ENCODE data around the gene AOPEP.

DNA sequence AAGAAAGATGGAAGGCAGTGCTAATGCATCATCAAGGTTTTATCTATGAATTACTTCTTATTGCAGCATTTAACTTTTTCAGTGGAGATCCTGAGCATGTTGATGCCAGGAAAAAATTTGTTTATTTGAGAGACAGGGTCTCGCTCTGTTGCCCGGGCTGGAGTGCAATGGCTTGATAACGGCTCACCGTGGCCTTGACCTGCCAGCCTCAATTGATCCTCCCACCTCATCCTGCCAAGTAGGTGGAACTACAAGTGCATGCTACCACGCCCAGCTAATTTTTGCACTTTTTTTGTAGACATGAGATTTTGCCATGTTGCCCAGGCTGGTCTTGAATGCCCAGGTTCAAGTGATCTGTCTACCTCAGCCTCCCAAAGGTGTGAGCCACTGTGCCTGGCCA is 47.2 kb downstream of the AOPEP start:
- TF ChIP-seq CEBPB (IDR thresholded peaks at IDR 0.05) (no peak), PHF8 (IDR thresholded peaks at IDR 0.05; ENCODE audit: borderline replicate concordance, low read depth) (no peak), NR3C1 (IDR thresholded peaks at IDR 0.05) (no peak), ESRRA (IDR thresholded peaks at IDR 0.05; ENCODE audit: borderline replicate concordance, low read length) (no peak), SMC3 (IDR thresholded peaks at IDR 0.05) (no peak), BHLHE40 (IDR thresholded peaks at IDR 0.05; ENCODE audit: low read depth, low read length) (no peak), POLR2A (IDR thresholded peaks at IDR 0.05; ENCODE audit: low read length) (no peak), JUNB (IDR thresholded peaks at IDR 0.05) (no peak), MYC (IDR thresholded peaks at IDR 0.05; ENCODE audit: borderline replicate concordance, low read length) (no peak), EP300 (IDR thresholded peaks at IDR 0.05) (no peak), RARB (CRISPR knock-in tag; IDR thresholded peaks at IDR 0.05) (no peak)
- TF ChIP-seq, protein P1, sequence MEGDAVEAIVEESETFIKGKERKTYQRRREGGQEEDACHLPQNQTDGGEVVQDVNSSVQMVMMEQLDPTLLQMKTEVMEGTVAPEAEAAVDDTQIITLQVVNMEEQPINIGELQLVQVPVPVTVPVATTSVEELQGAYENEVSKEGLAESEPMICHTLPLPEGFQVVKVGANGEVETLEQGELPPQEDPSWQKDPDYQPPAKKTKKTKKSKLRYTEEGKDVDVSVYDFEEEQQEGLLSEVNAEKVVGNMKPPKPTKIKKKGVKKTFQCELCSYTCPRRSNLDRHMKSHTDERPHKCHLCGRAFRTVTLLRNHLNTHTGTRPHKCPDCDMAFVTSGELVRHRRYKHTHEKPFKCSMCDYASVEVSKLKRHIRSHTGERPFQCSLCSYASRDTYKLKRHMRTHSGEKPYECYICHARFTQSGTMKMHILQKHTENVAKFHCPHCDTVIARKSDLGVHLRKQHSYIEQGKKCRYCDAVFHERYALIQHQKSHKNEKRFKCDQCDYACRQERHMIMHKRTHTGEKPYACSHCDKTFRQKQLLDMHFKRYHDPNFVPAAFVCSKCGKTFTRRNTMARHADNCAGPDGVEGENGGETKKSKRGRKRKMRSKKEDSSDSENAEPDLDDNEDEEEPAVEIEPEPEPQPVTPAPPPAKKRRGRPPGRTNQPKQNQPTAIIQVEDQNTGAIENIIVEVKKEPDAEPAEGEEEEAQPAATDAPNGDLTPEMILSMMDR (IDR thresholded peaks at IDR 0.05): no peak
- TF ChIP-seq, protein P2, sequence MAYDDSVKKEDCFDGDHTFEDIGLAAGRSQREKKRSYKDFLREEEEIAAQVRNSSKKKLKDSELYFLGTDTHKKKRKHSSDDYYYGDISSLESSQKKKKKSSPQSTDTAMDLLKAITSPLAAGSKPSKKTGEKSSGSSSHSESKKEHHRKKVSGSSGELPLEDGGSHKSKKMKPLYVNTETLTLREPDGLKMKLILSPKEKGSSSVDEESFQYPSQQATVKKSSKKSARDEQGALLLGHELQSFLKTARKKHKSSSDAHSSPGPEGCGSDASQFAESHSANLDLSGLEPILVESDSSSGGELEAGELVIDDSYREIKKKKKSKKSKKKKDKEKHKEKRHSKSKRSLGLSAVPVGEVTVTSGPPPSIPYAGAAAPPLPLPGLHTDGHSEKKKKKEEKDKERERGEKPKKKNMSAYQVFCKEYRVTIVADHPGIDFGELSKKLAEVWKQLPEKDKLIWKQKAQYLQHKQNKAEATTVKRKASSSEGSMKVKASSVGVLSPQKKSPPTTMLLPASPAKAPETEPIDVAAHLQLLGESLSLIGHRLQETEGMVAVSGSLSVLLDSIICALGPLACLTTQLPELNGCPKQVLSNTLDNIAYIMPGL (CRISPR knock-in tag; IDR thresholded peaks at IDR 0.05; ENCODE audit: borderline replicate concordance): no peak
- TF ChIP-seq, protein P3, sequence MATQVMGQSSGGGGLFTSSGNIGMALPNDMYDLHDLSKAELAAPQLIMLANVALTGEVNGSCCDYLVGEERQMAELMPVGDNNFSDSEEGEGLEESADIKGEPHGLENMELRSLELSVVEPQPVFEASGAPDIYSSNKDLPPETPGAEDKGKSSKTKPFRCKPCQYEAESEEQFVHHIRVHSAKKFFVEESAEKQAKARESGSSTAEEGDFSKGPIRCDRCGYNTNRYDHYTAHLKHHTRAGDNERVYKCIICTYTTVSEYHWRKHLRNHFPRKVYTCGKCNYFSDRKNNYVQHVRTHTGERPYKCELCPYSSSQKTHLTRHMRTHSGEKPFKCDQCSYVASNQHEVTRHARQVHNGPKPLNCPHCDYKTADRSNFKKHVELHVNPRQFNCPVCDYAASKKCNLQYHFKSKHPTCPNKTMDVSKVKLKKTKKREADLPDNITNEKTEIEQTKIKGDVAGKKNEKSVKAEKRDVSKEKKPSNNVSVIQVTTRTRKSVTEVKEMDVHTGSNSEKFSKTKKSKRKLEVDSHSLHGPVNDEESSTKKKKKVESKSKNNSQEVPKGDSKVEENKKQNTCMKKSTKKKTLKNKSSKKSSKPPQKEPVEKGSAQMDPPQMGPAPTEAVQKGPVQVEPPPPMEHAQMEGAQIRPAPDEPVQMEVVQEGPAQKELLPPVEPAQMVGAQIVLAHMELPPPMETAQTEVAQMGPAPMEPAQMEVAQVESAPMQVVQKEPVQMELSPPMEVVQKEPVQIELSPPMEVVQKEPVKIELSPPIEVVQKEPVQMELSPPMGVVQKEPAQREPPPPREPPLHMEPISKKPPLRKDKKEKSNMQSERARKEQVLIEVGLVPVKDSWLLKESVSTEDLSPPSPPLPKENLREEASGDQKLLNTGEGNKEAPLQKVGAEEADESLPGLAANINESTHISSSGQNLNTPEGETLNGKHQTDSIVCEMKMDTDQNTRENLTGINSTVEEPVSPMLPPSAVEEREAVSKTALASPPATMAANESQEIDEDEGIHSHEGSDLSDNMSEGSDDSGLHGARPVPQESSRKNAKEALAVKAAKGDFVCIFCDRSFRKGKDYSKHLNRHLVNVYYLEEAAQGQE (IDR thresholded peaks at IDR 0.05): no peak
